Measurements from ENCODE around the gene SYNGR3.

The SYNGR3 gene

DNA sequence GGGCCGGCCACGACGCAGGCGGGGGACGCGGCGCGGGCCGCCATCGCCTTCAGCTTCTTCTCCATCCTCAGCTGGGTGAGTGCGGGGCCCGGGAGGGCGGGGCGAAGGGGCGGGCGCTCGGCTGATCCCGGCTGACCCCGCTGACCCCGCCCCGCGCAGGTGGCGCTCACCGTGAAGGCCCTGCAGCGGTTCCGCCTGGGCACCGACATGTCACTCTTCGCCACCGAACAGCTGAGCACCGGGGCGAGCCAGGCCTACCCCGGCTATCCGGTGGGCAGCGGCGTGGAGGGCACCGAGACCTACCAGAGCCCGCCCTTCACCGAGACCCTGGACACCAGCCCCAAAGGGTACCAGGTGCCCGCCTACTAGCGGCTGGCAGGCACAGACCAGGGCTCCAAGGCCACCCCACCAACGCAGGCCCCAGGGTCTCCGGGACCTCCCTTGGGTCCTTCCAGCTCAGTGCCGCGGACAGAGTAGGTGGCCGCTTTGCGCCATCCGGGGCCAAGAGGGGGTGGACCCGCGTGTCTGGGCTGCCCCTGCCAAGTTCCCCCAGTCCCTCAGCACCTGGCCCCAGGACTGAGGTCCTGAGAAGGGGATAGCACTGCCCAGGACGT is 3.0 kb downstream of the SYNGR3 start:
- DNase-seq, result no peak

- DNase-seq, result peak; percentile 26
These were observed 4.0 kb downstream of the SYNGR3 start for GRCh38 chr16:1993731-1994131.

- no peak for DNase-seq
These were observed 8.0 kb downstream of the SYNGR3 start for GRCh38 chr16:1997494-1998359.

- DNase-seq, result no peak
These were observed 8.6 kb downstream of the SYNGR3 start for GRCh38 chr16:1998360-1998835.

DNA sequence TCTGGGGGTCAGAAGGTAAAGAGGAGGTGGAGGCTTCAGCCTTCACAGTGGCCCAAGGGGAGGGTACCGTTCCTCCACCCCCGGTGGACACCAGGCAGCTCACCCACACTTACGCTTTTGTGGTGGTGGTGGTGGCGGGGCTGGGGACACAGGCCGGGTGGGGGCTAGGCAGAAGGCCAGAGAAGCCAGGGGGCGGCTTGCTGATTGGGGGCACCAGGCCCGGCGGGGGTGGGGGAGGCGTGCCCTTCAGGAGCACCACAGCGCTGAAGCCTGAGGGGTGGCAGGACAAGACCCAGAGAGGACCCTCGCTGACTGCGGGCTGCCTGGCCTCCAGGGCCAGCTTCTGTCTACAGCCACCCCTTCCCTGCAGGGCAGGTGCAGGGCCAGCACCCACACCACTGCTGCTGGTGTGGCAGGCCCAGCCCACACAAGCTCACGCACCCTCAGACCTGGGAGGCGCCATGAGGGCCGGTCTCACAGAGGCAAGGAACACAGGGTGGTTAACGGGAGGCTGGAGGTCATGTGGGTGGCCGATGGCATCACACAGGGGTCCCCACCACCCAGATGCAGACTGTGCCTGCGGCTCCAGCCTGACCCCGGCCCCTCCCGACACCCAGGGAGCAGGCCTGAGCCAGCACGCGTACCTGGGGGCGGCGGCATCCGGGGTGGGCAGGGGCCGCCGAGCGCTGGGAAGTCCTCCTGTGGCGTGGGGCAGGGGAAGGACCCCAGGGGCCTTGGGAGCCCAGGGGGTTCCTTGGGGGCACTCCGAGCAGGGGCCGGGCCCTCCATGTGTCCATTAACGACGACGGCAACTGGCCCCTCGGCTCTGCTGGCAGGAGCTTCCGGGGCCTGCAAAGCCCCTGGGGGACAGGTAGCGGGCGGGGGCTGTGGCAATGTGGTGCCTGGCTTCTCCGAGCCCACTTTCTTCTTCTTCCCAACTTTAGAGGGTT is 9.4 kb downstream of the SYNGR3 start:
- DNase-seq, result no peak

DNA sequence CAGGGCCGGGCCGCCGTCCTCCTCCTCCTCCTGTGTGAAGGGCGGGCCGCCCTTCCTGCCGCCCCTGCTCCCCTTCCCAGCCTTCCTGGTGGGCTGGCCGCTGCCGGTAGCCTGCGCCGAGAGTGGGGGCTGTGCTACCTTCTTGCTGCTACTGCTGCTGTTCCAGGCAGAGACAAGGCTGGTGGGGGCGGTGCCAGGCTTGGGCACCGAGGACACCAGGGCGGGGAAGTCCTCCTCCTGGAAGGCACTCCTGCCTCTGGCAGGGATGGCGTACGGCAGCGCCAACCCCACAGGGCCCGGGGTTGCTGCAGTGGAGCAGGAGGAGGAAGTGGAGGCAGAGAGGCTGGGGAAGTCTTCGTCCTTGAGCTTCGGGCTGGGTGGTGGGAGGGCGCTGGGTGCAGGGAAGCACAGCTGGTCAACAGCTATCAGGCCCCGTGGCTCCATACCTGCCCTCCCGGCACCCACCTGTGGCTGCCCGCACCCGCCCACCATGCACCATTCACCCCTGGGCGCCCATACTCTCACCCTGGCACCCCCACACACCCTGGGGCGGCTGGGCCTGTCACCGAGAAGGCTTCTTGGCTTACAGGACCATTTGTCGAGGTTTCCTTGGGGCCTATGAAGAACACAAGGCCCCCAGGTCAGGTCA is 10.2 kb downstream of the SYNGR3 start:
- no peak for DNase-seq

DNA sequence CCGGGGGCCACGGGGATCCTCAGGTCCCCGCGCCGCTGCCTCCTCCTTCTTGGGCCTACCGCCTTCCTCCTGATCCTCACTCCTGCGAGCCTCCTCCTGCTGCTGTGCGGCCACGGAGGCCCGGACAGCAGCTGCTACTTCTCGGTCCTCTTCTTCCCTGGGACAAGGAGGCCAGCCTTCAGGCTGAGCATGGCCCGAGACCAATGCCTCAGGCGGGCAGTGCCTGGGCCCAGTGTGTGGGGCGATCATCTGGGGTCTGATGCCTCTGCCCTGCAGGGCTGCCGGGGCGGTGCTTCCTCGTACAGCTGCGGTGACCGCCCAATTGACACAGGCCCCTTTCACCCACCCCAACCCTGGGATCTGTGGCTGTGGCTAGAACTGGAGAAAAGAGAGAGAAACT is 11.3 kb downstream of the SYNGR3 start:
- no peak for DNase-seq

- no peak for DNase-seq
These were observed 11.9 kb downstream of the SYNGR3 start for GRCh38 chr16:2001456-2002355.

DNA sequence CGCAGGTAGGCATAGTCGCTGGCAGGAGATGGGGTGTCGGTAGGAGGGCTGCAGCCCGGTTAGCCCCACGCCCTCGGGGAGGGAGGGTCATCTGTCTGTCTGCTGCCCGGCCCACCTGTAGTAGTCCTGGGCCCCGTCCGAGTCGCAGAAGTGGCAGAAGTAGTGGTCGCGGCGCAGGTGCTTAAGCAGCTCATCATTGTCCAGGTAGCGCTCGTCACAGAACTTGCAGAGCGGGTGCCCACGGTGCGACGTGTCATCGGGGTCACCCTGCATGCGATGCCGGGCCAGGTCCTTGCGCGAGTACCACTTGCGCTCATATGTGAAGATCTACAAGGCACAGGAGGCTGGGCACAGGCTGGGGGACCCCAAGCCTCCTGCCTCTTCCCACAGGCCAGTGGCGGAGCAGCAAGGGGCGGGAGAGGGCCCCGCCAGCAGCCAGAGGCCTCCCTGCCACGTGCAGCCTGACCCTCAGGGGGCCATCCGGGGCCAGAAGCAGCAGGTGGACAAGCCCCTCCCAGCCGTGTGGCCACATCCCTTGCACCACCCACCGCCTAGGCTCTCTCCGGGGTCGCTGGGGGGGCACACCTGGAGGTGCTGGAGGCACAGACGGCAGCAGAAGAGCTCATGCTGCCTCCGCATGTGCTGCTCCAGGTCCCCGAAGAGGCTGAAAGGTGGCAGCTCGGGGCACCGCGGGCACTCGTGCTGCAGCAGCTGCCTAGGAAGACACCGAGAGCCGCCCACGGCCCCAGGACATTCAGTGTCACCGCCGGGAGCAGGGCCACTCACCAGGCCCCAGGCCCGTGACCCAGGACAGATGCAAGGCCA is 12.8 kb downstream of the SYNGR3 start:
- DNase-seq, result no peak

DNA sequence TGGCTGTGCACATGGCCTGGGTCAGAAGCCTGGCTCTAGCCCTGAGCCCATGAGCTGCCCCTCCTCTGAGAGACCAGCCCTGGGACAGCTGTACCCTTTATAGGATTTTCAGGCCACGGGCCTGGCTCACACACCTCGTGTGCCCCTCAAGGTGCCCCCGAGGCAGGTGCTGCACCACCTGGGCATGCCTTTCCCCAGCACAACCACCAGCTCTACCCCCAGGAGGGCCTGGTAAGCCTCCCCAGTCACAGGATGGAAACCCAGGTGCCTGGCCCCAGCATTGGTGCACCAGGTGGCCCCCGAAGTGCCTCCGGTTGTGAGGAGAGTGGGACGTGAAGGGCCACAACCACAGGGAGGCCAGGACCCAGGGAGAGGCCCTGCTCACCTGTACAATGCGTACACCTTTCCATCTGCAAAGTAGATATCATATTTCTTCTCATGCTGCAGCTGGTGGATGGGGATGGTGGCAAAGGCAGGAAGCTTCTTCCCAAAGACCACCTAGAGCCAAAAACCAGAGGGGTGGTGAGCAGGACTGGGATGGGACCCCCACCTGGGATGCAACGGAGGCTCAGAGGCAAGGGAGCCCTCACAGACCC is 13.6 kb downstream of the SYNGR3 start:
- no peak for DNase-seq

- DNase-seq, result peak; percentile 82
These were observed 14.3 kb downstream of the SYNGR3 start for GRCh38 chr16:2003827-2004641.

GRCh38 chr16:2004795-2005517 is 15.2 kb downstream of the SYNGR3 start:
- no peak for DNase-seq

DNA sequence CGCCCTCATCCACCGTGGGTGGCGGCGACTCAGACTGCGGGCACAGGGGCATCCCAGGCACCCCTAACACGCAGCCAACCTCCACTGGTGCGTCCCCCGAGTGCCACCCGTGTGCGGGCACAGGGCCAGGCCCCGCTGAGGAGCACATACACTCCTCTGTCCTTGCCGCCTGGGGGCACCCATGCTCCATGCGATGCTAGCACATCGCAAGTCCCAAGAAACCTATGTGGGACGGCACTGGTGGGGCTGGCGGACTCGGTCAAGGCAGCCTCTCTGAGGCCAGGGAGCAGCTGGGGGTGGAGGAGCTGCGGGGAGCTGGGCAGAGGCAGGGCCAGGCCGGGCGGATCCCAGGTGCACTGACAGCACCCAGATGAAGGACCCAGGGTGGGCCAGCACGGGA is 15.9 kb downstream of the SYNGR3 start:
- no peak for DNase-seq

DNA sequence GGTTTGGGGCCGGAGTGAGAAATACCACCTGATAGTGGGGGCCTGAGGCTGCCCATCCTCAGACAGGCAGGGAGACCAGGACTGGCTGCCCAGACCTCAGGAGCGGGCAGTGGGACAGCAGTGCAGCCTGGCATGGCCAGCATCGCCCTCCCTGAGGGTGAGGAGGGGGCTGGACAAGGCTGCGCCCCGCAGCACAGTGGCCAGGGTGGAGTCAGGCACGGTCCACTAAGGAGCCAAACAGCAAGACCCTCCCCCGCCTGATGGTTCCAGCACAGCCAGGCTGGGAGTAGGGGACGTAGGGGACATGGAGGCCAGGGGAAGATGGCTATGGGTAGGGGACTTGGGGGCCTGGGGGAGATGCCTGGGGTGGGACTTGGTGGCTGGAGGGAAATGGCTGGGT is 16.5 kb downstream of the SYNGR3 start:
- no peak for DNase-seq

DNA sequence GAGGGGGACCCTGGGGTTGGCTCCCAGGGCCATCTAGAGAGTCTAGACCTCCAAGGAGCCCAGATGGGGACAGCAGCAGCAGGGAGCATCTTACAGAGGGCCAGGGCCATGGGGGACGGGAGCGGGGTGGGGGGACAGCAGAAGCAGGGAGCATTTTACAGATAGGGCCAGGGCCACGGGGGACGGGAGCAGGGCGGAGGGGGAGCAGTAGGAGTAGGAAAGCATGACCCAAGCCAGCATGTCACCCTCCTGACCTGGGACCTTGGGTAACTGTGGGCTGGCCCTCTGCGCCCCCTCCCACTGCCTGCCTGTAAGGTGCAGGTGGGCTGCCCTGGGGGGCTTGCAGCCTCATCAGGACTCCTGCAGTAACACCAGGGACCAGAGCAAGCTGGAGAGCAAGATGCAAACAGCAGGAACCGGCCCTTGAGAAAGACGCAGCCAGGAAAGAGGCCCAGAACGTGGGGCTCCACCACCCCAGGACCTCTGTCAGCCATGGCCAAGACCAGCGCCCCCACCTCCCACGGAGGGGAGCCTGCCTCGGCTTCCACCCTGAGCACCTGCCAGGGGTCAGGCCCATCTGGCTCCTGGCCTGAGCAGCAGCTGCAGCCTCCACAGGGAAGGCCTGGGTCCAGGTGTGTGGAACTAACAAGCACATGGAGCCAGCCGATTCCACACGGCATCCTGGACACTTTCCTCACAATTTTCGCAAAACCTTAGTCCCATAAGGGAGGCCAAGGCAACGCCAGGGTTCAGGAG is 17.5 kb downstream of the SYNGR3 start:
- no peak for DNase-seq

- peak; percentile 40 for DNase-seq
These were observed 18.3 kb downstream of the SYNGR3 start for GRCh38 chr16:2008009-2008526.

DNA sequence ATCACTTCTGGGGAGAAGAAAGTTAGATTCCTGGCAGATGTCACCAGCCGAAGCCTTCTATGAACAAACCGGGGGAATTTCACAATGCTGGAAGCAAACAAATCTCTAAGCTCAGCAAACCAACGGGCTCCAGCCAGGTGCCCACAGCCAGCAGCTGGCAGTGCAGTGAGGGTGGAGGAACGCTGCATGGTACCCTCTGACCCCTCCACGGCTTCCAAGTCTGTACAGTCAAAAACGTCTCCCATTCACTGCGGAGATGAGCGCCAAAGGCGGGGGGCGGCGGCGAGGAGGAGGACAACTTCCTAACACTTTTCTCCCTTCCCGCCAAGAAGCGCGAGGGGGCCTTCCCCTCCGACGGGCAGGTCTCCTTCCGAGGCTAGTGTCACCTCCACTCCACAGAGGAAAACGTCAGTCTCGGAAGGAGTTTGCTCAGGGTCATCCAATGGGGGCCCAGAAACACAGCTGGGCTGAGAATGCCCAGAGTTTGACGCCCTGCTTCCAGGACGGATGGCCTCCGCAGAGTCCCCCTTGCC is 18.9 kb downstream of the SYNGR3 start:
- DNase-seq, result peak; percentile 40

All from fibroblast of skin of right biceps (primary cell).